ENCODE data around the gene PLCB4.

The PLCB4 gene

DNA sequence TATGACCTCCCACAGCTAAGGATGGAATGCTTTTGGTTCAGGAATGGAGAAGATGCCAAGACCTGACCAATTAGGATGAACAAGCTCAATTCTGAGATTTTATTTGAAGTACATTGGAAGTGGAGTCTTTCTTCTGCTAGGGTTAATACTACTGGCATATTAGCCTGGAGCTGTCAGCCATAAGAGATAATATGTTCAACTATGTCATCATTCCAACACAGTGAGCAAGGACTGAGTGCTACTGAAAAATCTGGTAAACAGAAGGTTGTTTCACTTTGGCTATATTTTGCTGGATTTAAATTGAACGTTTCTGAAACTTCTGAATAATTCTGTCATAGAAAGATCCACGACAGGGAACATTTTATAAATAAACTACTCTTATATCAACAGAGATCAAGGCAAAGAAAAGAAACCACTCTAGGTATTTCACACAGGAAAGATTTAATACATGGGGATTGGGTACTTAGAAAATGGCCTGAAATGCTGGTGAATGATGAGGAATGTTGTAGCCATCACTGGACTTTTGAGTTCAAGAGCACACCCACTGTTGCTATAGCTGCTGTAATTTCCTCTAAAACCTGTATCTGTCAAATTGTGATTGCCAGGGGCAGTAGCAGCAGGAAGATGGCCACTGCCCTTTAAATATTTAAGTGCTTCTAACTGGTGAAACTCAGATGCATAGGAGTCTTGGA is 200.5 kb downstream of the PLCB4 start:
- no peak for DNase-seq (ENCODE audit: low read depth in 2 of 2)

DNA sequence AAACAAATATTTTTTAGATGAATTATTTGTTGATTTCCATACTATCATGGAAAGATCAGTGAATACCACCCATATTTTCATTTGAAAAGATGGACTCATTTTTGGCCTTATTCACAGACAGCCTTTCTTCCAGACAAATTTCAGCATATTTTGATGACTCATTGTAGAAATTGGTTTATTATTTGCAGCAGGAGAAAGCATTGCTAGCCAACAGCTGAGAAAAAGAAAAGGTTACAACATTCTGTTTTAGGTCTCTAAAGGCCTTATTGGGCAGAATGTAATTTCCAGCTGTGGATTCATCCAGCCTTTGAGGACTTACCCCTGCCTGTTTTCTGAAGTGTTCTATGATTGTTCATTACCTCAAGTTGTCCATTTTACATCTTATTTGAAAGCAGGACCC is 201.9 kb downstream of the PLCB4 start:
- no peak for DNase-seq (ENCODE audit: low read depth in 2 of 2)

DNA sequence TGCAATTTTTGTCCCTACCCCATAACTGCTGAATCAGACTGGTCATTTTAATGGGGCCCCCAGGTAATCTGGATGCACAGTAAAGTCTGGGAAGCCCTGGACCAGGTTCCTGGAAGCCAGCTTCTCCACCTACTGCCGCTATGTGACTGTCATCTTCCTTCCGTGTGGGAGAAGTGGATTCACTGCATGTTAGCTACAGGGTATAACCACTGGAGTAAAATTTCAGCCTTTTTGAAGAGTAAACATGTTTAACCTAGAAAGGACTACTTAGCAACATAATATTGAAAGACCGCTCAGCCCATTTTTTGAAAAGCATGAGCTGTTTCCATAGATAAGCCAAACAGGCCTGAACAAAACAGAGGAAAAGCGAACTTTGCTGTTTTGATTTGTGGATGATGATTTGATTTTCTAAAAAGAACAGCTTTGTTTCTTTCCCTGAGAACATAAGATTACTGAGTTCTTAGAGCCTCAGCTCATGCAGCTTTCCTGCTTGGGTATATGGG is 208.1 kb downstream of the PLCB4 start:
- no peak for DNase-seq (ENCODE audit: low read depth in 2 of 2)

DNA sequence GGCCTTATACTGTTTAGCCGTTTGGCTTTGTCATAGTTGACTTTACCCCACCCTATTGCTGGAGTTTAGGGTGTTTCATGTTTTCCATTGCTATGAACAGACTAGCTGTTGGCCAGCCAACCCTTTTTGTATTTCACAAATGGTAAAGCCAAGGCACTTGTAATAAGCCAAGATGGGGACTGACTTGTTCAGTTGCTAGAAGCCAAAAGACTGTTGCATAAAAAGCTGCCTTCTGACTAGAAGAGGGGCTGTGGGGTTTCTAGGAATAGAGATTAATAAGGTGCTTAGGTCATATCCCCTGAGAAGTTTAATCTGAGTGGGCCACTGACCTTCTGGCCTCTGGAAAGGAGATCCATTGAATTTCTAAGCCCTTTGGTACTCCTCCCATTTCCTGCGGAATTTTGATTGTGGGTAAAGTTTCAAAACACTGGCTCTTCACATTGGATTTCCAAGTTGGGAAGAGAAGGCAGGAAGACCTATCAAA is 211.1 kb downstream of the PLCB4 start:
- DNase-seq (ENCODE audit: low read depth in 2 of 2): no peak

DNA sequence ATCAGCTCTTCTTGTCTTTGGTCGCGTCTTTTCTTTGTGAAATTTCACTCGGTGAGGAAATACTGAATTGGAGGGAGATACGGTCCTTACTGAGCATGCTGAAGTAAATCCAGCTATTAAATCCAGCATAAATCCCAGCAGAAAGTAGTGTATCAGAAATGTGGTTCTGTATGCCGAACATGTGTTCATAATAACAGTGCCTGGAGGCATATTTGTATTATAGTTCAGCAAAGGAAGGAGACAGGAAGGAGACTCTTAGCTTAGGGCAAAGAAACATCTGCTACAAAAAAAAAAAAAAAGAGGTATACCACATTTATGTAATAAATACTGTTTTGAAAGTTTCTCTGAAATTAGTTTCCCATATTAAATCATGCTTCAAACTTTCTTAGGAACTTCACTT is 211.8 kb downstream of the PLCB4 start:
- DNase-seq (ENCODE audit: low read depth in 2 of 2): no peak

DNA sequence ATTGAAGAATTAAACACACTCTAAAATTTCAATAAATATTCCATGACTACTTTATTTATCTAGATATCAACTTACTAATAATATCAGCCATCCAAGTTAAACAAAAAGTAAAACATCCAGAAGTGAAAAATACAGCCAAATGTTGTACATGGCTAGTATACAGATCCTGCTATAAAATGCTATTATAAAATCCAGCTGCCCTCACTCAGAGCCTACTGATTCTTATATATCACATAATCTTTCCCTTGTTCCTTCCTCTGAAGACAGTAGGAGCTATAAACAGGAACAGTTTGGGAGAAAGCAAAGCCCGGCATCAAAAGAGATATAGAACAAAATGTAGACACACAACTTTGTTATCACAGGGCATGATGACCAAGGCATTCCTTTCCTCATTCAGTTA is 212.9 kb downstream of the PLCB4 start:
- no peak for DNase-seq (ENCODE audit: low read depth in 2 of 2)

DNA sequence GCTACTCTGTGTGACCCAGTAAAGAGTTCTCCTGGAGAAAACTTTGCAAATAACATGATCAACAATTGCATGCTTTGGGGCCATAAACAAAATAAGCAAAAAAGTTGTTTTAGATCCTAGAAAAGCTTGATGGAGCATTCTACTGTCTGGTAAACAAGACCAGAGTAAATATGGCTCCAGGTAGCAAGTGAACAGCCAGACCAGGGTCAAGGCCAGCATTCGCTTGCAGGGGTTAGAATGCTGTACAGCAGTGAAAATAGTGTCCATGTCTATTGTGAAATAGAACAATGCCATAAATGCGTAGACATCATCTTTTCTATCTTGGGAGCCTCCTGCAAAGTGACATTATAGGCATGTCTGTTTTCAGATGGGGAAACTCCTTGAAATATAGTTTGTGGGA is 216.7 kb downstream of the PLCB4 start:
- DNase-seq (ENCODE audit: low read depth in 2 of 2): no peak

DNA sequence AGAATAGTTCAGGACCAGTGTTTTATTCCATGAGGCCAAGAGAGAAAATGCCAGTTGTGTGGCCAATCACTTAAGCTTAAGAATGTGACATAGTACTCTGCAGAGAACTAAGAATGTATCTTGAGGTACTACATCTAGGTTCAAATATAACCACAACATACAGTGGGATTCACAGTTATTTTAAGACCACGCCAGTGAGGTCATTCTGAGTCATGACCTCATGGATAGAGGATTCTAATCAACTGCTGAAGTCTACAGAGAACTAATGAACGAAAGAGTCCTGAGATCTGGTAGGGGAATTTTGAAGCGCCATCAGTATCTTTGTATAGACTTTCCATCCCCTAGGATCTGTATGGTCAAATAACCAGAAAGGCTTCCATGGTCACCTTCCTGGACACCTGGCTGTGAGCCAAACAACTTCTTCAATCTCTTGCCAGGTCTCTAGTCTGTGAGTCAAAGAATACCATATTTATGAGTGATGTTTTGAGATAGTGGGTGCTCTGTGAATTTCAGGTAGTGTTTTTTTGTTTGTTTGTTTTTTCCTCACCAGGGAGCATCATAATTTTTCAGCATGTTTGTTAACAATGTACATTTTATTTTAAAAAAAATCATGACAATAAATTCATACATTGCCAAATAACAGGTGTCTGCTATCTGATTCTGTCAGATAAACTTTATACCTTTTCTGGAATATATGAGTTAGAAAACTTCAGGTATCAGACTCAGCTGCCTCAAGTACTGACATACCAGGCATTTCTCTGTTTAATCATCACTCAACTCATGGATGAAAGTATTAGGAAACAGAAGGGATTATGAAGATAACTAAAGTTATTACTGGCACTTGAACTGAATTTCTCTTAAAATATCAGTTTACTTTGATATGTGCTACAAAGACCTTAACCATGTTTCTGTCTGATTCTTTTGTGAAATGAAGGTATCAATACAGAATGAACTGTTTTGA is 217.9 kb downstream of the PLCB4 start:
- no peak for DNase-seq (ENCODE audit: low read depth in 2 of 2)

DNA sequence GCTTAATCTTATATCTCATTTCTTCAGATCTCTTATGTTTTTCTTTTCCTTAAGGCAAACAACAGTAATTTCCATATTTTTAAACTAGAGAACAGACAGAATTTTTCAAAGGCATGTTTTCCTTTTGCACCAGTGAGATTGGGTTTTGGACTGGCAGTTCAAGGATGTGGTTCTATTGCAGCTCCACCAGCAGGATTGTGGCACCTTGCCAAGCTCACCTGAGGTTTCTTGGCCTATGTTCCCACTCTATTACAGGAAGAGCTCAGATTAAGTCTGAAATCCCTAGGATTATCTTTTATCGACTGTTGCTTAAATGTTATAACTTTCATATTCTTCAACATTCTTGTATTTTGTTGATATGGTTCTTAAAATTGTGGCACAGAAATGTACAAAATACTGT is 218.9 kb downstream of the PLCB4 start:
- DNase-seq (ENCODE audit: low read depth in 2 of 2): no peak

DNA sequence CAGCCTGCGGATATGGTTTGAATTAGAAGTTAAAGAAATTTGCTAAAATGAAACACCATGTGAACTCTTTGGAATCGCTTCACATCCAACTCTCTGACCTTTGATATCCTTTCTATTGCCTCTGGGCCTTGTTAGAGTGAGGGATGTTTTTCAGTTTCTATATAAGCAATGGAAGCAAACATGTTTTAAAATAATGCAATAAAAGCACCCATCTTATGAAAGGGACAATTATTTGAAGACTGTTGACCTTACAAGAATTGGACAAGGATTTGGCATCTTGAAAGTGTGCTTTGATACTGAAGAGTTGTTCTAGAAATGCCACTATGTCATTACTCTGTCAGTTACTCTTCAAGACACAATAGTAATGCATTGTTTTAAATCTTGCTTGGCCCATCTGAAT is 221.4 kb downstream of the PLCB4 start:
- no peak for DNase-seq (ENCODE audit: low read depth in 2 of 2)

DNA sequence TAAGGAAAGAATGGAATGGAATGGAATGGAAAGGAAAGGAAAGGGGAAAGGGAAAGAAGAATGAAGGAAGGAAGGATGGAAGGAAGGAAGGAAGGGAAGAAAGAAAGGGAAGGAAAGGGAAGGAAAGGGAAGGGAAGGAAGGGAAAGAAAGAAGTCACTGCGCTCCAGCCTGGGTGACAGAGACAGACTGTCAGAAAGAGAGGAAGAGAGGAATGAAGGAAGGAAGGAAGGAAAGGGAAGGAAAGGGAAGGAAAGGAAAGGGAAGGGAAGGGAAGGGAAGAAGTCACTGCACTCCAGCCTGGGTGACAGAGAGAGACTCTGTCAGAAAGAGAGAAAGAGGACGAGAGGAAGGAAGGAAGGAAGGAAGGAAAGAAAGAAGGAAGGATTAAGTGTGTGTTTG is 224.3 kb downstream of the PLCB4 start:
- no peak for DNase-seq (ENCODE audit: low read depth in 2 of 2)

DNA sequence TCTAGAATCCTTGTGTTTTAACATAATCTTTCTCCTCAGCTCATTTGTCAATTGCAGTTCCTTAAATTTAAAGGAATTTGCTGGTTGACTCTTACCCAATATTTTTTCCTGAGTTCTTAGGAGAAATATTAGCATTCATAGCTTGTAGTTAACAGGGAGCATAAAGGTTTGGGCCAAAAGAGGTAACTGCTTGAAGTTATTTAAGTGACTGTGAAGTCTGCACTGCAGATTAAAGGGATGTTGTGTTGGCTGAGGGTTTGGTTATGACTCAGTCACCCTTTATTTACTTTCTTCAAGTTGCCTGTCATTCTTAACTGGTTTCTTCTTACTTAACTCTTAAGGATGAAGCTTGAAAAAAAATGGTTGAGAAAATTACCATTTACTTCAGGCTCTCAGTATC is 225.2 kb downstream of the PLCB4 start:
- DNase-seq (ENCODE audit: low read depth in 2 of 2): no peak

DNA sequence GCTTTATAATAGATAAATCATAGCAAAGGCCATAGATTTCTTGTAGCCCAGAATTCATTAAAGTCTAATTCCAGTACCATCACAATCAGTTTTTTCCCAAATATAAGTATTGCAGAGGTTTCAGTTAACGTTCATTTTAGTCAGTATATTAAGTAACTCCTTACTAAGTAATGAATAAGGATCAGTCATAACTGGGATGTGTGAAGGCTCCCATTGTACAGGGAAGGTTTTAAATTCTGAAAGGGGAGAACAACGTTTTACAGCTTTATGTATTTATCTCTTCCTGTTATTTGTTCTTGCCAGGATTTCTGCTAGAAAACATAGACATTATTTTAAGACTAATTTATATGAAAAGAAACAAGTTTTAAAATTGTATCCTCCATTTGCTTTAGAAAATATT is 230.0 kb downstream of the PLCB4 start:
- no peak for DNase-seq (ENCODE audit: low read depth in 2 of 2)

DNA sequence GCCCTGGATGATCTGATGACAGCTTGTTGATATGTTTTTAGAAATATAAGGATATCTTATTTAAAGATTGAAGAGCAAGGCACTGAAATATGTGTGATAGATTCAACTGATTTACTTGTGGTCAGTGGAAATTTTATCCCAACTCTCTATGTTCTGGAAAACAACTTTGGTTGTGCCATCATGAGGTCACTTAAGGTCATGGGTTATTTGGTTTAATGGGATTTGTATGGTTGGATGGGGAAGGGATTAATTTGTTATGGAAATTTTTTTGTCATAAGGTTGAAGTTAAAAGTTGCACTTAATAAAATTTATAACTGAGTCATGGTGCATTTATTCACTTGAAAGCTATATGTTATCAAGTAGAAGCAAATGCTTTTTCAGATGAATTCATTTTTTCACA is 231.2 kb downstream of the PLCB4 start:
- no peak for DNase-seq (ENCODE audit: low read depth in 2 of 2)

DNA sequence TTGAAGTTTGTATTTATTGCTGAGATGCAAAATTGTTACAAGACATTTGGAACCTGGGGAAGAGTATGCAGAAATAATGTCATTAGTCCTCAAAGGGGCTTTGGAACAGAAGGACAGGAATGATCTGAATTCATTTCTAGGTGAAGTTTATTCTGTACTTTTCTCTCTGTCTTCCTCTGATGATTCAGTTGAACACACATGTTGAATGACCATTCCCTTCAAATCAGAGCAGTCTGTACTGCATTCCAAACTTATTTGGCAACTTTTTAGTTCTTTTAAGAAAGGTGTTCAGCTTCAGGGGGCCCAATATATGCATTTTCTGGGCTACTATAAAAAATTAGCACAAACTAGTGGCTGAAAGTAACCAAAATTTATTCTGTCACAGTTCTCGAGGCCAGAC is 231.6 kb downstream of the PLCB4 start:
- no peak for DNase-seq (ENCODE audit: low read depth in 2 of 2)

DNA sequence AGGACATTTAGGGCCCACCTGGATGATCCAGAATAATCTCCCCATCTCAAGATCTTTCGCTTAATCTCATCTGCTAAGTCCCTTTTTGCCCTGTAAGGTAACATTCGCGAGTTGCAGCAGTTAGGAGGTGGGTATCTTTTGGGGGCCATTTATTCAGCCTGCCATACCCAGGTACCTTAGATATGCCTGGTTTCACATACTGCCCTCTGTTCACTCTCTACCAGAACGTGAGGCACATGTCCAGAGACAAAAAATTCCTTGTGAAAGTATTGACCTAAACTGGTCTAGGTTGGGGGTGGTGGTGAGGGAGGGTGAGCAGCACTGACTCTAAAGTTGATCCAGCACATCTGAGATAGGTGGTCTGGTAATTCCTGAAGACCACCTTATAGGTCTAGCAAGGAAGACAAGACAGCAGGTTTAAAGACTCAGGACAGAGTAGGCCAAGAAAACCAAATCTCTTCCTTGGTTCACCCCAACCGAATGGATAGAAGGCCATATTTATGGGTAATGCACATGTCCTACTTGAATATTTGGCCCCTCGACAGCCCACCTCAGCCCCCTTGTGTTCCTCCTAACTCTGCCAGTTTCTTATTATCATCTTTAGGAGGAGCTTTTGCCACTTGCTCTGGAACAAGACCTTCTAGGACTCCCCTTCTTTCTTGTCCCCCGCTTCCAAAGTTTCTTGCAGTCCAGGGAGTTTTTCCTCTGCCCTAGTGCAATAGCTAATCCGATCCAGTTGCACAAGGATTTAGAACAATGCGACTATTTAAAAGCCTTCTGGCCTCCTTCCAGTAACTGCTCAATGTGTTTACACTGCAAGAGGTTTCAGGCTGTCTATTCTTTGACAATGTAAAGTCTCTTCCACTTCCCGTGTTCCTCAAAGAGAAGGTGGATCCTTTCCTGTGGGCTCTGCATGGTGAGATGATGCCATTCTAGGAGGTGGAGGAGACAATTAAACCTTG is 232.5 kb downstream of the PLCB4 start:
- DNase-seq (ENCODE audit: low read depth in 2 of 2): no peak

DNA sequence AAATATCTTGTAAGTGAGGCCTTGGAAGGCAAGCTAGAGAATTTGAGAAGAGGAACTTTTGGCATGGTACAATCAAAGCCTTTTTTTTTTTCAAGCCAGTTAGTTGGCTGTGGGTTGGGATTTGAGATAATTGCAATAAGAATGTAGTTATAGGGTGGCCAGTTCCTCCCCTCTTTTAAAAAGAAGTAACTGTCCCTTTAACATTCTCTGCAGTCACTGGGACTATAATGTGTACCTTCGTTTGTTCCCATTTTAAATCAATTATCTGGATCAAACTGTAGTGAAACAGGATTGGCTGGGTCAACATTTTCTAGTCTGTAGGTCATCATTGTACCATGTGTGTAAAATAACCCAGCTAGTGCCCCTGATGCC is 233.2 kb downstream of the PLCB4 start:
- no peak for DNase-seq (ENCODE audit: low read depth in 2 of 2)

DNA sequence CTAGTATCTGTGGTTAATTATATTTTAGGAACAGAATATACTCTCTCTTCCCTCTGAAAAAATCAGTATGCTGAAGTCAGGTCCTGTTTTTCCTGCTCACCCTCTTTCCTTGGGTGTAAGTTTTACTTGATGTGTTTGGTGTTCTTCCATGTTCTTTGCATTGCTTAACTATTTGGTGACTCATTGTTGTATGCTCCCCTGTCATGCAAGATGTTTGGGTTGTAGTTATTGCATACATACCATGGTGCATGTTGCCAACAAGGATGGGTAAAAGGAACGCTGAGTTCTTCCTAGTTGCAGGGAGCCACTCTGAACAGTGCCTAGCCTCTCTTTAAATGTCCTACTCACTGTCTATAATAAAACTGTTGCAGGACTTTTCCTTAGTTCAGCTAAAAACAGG is 237.6 kb downstream of the PLCB4 start:
- no peak for DNase-seq (ENCODE audit: low read depth in 2 of 2)

DNA sequence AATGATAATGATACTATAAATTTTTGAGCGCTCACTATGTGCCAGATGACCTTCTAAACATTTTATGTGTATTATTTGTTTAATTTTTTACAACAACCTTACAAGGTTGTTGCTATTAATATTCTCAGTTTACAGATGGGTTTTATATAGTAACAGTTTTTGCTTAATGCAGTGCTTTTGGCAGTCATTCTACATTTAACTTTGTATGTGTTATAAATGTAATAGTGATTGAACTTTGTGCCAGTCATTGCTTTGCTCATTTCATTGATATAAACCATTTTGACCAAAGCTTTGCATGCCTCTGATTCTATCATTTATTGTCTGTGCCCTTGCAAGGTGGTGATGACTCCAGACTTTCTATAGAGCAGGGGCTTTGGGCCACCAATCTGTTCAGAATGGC is 239.2 kb downstream of the PLCB4 start:
- no peak for DNase-seq (ENCODE audit: low read depth in 2 of 2)

DNA sequence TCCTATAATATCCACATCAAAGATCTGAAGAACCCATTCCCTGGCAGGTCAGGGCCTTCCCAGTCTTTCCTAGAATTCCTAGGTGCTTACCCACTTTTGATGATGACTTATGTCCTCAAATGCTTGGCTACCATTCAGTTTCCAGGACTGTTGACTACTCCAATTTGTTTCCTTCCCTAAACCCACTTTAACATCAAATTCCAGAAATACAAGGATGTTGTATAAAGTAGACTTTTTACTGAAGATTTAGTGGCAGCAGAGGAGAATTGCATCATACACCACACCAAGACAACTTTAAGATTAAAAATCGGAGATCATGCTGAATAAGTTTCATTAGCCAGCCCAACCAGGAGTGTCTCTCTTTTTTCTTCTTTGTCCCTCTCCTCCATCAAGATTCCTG is 242.2 kb downstream of the PLCB4 start:
- DNase-seq (ENCODE audit: low read depth in 2 of 2): no peak

DNA sequence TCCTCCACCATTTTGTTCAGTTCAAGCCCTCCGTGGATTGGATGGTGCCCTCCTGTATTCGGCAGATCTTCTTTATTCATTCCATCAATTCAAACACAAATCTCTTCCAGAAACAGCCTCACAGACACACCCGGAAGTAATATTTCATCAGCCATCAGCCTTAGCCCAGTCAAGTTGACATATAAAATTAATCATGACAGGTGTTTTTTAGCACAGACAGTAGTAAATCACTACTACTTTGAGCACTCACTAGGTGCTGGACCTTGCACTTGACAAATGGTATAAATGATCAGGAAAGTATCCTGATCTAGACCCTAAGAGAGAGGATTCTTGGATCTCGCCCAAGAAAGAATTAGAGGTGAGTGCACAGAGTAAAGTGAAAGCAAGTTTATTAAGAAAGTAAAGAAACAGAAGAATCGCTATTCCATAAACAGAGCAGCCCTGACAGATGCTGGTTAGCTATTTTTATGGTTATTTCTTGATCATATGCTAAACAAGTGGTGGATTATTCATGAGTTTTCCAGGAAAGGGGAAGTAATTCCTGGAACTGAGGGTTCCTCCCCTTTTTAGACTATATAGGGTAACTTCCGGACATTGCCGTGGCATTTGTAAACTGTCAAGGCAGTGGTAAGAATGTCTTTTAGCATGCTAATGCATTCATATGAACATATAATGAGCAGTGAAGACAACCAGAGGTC is 250.9 kb downstream of the PLCB4 start:
- DNase-seq (ENCODE audit: low read depth in 2 of 2): no peak
